CD4-positive, alpha-beta T cell treated with Interleukin-4 for 4 hours (primary cell): Measurements from ENCODE around the gene ADAMTS19.

Experiments used
- DNase-seq: peaks from one replicate; pipeline ENCODE4 v3.0.0-alpha.2; 2020

ADAMTS19 gene

GRCh38 chr5:129687941-129688340, 227.8 kb downstream of the ADAMTS19 start:
- DNase-seq = no peak

DNA sequence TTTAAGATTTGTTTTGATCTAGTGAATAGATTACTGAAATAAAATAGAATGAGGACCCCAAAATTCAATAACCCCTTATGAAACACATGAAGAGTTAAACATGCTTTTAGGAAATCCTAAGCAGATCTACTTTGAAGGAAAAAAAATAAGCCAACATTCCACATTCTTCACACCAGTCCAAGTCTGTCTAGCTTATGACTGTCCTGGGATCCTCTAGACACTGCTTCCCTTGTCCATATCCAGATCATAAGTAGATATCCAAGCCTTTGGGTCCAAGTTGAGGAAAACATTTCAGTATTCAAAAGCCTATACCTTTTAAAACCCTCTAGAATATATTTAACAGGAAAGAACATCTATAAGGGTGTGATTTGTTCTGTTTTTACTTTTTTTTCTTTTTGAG, 228.9 kb downstream of the ADAMTS19 start:
- no peak for DNase-seq

DNA sequence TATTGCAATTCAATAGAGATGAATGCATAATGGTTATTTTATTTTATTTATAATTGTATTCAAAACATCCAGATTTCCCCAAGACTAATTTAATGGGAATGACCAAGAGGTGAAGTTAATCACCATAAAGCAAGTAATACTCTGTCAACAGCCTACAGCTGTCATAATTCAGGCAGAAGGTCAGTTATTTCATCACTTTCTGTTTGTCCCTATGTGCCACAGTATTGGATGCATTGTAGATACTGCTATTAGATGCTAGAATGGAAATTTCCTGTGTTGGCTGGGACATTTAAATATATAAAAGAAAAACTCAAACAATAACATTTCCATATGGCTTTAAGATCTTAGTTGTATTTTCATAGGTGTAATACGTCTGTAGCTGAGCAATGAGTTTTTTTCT, 231.1 kb downstream of the ADAMTS19 start:
- DNase-seq = no peak

GRCh38 chr5:129696636-129697035, 236.5 kb downstream of the ADAMTS19 start:
- no peak for DNase-seq

DNA sequence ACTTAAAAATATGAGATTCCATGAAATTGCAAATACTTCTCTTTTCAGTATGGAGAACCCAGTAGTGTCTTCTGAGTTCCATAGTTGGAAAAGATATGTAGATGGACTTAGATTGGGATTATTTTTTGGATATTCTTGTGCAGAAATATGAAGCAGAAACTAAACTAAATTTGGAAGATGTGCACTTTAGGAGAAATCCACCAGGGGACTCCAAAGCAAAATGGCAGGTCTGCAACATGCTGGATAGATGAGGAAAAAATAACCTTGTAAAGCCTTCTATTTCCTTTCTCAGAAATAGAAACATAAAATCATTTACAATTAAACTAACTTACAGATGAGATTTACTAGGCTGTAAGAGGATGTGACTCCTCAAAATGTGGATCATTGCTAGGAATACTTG, 238.6 kb downstream of the ADAMTS19 start:
- no peak for DNase-seq

- no peak for DNase-seq
These were observed 256.1 kb downstream of the ADAMTS19 start for GRCh38 chr5:129716235-129716634.

DNA sequence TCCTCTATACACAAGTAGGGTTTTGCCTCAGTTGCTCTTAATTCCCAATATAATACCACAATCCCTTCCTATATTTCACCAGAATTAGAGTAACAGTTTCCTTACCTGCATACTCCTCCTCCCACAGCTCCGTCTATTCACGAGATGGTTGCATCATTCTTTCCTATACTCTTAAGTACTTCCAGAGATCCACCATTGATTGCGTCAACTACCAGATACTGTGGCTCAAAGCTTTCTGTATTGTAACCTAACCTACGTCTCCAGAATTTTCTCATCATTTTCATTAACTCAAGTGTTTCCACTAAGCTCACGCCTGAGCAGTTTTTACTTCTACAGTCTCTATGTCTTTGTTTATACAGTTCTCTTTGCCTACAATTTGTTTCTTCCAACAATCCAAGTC, 256.6 kb downstream of the ADAMTS19 start:
- DNase-seq = no peak

GRCh38 chr5:129717751-129718310, 257.7 kb downstream of the ADAMTS19 start:
- DNase-seq = no peak

DNA sequence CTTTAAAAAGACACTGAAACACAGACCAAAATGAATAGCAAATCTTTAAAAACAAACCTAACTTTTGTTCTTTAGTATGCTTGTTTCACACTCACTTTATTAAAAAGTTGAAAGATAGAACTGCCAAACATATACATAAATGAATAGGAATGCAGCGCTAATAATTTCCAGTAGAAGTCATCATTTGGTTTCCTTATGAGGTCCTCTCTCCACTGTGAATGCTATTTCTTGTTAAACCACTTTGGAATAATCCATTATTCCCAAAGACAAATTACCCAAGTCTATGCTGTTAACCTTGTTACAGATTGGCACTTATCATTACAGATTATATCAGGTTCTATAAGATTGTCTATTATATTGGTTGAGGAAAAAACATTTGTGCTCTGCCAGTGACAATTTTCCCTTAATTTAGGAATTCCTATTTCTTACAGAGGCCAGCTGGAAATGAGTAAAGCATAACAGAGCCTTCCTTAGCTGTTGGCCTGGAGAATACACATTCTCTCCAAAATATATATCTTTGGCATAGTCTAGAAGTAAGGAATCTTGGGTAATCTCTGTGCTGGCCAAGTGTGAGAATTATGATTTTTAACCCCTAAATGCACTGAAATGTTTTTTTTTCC, 258.5 kb downstream of the ADAMTS19 start:
- no peak for DNase-seq

- no peak for DNase-seq
These were observed 264.1 kb downstream of the ADAMTS19 start for GRCh38 chr5:129724222-129724621.

- DNase-seq = no peak
These were observed 264.5 kb downstream of the ADAMTS19 start for GRCh38 chr5:129724647-129725046.

DNA sequence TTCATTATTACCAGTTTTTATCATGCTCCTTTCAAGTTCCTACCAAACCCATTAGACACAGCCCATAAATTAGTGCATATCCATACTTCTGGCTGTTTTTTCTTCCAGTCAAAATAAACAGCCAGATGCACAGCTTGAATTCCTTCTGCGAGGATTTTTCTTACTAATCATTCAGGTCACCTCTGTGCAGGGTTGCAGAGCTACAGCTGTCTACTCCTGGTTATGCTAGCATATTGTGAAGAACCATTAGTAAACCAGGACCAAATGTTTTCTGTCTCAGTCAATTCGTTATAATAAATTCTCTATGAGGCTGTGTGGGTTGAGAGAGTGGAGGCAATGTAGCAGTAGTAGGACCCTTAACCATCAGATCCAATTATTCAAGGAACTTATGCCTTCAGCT, 279.7 kb downstream of the ADAMTS19 start:
- DNase-seq = no peak

DNA sequence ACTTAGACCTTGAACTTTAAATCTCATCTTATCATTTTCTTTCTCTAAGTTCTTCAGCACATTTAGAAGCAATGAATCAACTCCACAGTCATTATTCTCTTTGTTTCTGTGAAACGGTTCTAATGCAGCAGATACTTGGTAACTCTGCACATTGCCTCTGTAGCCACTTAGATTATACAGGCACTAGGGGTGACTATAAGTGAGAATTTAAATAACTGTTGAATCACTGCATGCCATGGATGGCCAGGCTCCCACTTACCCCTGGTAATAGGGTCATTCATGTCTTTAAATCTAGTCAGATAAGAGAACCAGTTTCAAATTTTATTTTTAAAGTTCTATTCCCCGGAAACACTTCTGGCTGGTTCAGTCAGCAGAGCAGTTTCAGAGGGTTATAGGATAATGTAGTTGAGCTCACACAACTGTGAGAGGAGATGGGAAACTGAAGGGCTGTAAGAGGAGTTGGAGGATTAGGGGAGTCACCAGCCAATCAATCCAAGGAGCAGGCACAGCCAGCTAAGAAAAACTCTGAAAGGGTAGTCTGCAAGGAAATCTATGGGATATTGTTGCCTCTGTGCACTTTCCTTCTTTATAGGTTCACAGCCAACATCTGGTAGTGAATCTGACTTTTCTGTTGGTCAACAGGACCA, 283.6 kb downstream of the ADAMTS19 start:
- DNase-seq = no peak

DNA sequence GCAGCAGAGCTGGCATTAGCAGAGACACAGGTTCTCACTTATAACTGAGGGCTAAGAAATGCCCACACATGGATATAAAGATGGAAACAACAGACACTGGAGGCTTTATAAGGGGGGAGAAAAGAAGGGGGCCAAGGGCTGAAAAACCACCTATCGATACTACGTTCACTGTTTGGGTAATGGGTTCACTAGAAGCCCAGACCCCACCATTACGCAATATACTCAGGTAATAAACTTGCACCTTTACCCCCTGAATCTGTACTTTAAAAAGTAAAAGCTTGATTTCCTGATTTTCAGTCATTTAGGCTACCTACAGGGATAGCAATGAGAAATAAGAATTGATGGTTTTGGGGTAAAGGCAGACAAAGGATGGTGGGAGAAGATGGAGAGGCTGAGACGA, 285.9 kb downstream of the ADAMTS19 start:
- DNase-seq = no peak

DNA sequence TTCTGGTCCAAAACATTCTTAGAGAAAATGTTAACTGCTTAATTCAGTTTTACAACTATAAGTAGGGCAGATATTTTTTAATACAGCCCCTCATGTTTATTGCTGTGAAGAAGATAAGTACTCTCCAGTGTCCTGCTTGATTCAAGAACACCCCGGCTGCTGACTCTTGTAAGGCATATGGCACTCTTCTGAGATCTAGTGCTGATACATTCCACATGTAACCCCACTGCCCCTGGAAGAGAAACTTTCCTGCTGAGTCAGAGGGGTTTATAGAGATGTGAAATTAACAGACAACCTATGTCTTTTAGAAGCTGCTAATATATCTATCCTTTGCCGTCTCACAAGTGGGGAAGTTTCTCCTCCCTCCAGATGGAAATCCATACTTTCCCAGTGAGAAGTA, 286.8 kb downstream of the ADAMTS19 start:
- DNase-seq = no peak

DNA sequence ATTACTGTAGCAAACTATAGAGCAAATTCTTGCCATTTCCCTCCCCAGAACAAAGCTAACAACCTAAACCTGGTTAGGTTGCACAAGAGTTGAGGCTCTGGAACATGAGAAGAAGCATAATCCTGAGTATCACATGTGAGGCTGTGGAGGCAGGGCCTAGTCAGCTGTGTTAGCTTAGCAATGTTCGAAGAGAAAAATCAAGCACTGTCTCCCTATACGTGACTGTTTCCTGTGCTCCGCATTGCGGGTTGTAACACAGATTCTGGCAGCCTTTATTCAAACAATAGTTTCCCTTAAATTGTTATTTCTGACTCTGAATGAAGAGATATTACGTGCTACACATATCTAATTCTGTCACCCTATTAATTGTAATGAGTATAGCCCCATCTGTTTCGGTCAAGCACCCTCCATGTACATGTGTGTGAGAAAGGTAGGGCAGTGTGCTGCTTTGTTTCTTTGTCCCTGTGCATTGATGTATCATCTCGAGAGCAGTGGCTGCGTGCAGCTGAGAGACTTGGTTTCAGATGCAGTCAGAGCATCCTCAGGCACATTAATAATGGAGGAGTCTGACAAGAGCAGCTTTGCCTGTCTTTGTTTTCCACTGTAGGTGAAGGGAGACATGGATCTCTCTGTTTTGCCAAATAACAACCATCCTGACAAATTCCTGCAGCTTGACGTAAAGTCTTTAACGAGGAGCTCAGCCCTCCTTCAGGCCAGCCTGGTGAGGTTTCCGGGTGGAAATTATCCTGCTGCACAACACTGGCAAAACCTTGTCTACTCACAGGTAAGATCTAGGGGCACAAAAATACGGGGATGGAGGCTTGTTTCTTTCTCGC, 287.7 kb downstream of the ADAMTS19 start, which contains the start of gene MINAR2:
Gene MINAR2 (plus strand): TSS at position 523 of the 836 bp plus-strand sequence. CDS start 97 bp downstream, at position 620.
- no peak for DNase-seq

DNA sequence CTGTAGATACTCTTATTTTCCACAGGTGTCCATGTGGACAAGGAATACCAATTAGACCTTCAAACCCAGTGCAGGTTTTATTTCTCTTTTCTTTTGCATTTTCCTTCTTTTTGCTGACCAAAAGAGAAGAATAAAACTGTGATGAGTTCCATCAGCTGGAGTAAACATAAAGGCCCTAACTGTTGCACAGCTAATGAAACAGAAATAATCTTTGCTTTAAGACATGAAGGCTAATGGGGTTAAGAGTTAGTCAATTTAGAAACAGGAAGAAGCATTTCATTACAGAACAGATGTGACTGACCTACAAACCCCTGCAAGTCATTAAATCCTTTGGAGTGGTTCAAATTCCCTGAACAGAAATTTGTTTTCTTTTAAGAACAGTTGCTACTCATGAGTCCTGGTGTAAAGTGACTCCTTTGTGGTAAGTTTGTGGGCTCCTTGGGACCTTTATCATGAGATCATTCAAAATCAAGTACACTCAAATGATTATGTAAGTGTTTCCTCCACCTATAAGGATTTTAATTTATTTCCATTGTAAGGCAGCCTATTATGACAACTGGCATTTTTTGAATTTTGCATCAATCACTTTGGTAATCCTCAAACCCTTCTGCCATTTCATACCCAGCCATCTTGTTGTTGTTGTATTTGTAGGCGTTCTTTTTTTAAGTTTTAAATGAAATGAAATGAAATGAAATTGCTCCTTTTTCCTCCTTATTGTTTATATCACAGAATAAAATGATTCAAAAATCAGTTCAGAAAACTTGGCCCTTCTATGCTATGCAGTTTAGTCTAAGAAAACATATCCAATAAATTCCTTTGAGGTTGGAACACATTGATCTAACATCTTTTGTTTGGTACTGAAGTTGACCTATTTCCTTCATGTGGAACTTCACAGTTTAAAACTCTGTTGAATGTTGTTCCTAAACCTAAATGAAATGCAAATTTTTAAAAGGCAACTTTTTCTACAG, 289.1 kb downstream of the ADAMTS19 start:
- DNase-seq = no peak

GRCh38 chr5:129760636-129761325, 300.7 kb downstream of the ADAMTS19 start:
- DNase-seq = no peak

GRCh38 chr5:129763651-129764050, 303.6 kb downstream of the ADAMTS19 start:
- DNase-seq = no peak

DNA sequence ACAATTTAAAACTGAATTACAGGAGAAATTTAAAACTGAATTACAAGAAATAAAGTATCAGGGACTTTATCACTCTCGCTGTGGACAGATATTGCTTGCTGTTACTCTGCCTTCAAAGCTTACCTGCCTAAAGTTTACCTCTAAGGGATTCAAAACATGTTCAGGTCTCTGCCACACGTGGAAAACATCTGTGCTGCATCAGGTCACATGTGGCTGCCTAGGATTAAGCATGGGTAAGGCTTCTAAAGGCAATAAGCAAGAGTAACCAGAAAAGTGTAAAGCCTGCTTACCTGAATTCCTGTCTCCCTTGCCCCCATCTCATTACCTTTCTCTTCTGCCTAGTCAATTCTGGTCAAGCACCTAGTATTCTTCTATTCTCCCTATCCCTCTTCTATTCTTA, 306.7 kb downstream of the ADAMTS19 start:
- no peak for DNase-seq

DNA sequence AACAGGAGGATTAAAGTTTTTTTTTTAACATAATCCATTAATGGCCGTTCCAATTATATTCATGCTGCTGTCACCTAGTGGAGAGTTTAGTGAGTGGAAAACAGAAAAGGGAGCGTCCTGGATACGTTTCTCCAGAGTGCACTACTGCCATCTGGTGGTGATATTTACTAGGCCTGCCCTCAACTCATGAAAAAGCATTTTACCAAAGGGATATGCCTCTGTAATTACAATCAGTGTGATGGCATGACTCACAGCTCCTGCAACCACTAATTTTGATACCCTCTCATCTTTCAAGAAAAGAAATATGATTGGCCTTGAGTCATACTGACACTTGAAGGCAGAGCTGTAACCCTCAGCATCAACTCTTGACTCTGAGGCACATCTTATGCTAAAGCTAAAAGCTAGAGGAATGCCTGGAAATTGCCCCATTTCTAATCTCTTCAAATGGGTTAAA, 307.9 kb downstream of the ADAMTS19 start:
- DNase-seq = peak; percentile 68

- DNase-seq = no peak
These were observed 308.6 kb downstream of the ADAMTS19 start for GRCh38 chr5:129768735-129769134.
